Mesothelial cell of epicardium (in vitro differentiated cells): ENCODE measurements around the gene ASIC1. TPM values are rescaled to one million over a fixed set of nuclear protein-coding genes. Genes with fewer than 3 reads are reported as not detected.

Experiments
- DNase-seq, 2 experiments: peaks; one replicate each; pipeline ENCODE4 v3.0.0; 2021; ENCODE audit warnings: low spot score in 2 of 2; ENCODE audit not compliant: unreplicated experiment in 2 of 2
- H3K27ac Mint-ChIP-seq: 2 replicates; pipeline ENCODE4 v1.8.0; 2021; ENCODE audit warnings: mixed read lengths
- H3K27me3 Mint-ChIP-seq: 2 replicates; pipeline ENCODE4 v1.8.0; 2021; ENCODE audit warnings: low read depth, mixed read lengths
- H3K36me3 Mint-ChIP-seq: 2 replicates; pipeline ENCODE4 v1.8.0; 2021; ENCODE audit warnings: mixed read lengths
- H3K4me1 Mint-ChIP-seq: 2 replicates; pipeline ENCODE4 v1.8.0; 2021; ENCODE audit warnings: mixed read lengths
- H3K4me3 Mint-ChIP-seq: 2 replicates; pipeline ENCODE4 v1.8.0; 2021; ENCODE audit warnings: mild to moderate bottlenecking, moderate library complexity, mixed read lengths
- H3K9me3 Mint-ChIP-seq: 2 replicates; pipeline ENCODE4 v1.8.0; 2021; ENCODE audit warnings: mixed read lengths
- CTCF ChIP-seq: fragments of 200-600 bp; sonication (generic); IDR thresholded peaks from one replicate; pipeline ENCODE4 v1.5.0; 2021; ENCODE audit warnings: antibody characterized with exemption; ENCODE audit not compliant: unreplicated experiment
- total RNA-seq: library from RNA; stranded (reverse); gene quantifications from 3 replicates; pipeline ENCODE4 v1.2.1, GENCODE V29; 2021

Gene ASIC1
- total RNA-seq, 1 donor from 2014 or later = 6.1 TPM

- Mint-ChIP-seq H3K4me1 (peaks cover 9% of the 10 kb centered on the region), H3K27me3 (no peaks in the 10 kb centered on the region), H3K36me3 (peaks cover 14% of the 10 kb centered on the region), H3K9me3 (no peaks in the 10 kb centered on the region), H3K4me3 (no peak within 1 kb of the TSS), H3K27ac (peak within 1 kb of the TSS; percentile 71)
- no peak for TF ChIP-seq CTCF
- DNase-seq = peak; percentile 42 to 70
Measured at GRCh38 chr12:50103767-50104321, 46.4 kb downstream of the ASIC1 start, which contains the start of gene GPD1. Gene GPD1, plus strand, starts transcription at chr12:50104008. Its CDS starts 43 bp downstream, at chr12:50104051.

GRCh38 chr12:50104417-50105366 lies 47.3 kb downstream of the ASIC1 start:
- H3K4me3 Mint-ChIP-seq = no peak overlapping the region
- peak overlapping the region; percentile 30 for H3K27ac Mint-ChIP-seq
- H3K4me1 Mint-ChIP-seq = peaks cover 9% of the 10 kb centered on the region
- H3K36me3 Mint-ChIP-seq = peaks cover 7% of the 10 kb centered on the region
- DNase-seq = no peak
- H3K27me3 Mint-ChIP-seq = no peaks in the 10 kb centered on the region
- H3K9me3 Mint-ChIP-seq = no peaks in the 10 kb centered on the region
- TF ChIP-seq CTCF = no peak

GRCh38 chr12:50105913-50106450 lies 48.6 kb downstream of the ASIC1 start:
- H3K4me1 Mint-ChIP-seq = peaks cover 12% of the 10 kb centered on the region
- H3K27me3 Mint-ChIP-seq = no peaks in the 10 kb centered on the region
- no peak for DNase-seq
- no peak overlapping the region for H3K4me3 Mint-ChIP-seq
- peaks cover 3% of the 10 kb centered on the region for H3K36me3 Mint-ChIP-seq
- TF ChIP-seq CTCF = no peak
- no peak overlapping the region for H3K27ac Mint-ChIP-seq
- H3K9me3 Mint-ChIP-seq = no peaks in the 10 kb centered on the region

GRCh38 chr12:50106907-50107306 lies 49.5 kb downstream of the ASIC1 start:
- Mint-ChIP-seq H3K4me1 (peaks cover 14% of the 10 kb centered on the region), H3K27ac (no peak overlapping the region), H3K9me3 (no peaks in the 10 kb centered on the region), H3K36me3 (no peaks in the 10 kb centered on the region), H3K4me3 (no peak overlapping the region), H3K27me3 (no peaks in the 10 kb centered on the region)
- TF ChIP-seq CTCF = no peak
- DNase-seq = no peak

GRCh38 chr12:50107416-50108268 lies 50.2 kb downstream of the ASIC1 start:
- H3K27me3 Mint-ChIP-seq = no peaks in the 10 kb centered on the region
- no peak for TF ChIP-seq CTCF
- H3K36me3 Mint-ChIP-seq = no peaks in the 10 kb centered on the region
- DNase-seq = no peak
- H3K4me3 Mint-ChIP-seq = no peak overlapping the region
- H3K27ac Mint-ChIP-seq = no peak overlapping the region
- peaks cover 17% of the 10 kb centered on the region for H3K4me1 Mint-ChIP-seq
- no peaks in the 10 kb centered on the region for H3K9me3 Mint-ChIP-seq
